Body of pancreas (tissue), 4 donors: ENCODE results near the gene FAM8A1.

Experiments
- CTCF ChIP-seq, 7 experiments: fragments of 450-650 bp in 4 of 7; fragments of 200-600 bp in 3 of 7; sonication (generic) in 3 of 7; IDR thresholded peaks; one replicate each; pipeline ENCODE4 v1.5.1; 2016 to 2019; ENCODE audit warnings: antibody characterized with exemption in 7 of 7
- POLR2A ChIP-seq, 3 donors: fragments of 450-650 bp; IDR thresholded peaks; one replicate each; pipeline ENCODE4 v1.6.1; 2016; ENCODE audit warnings: antibody characterized with exemption in 3 of 3, mild to moderate bottlenecking in 2 of 3

GRCh38 chr6:17606606-17607005 is 6.5 kb downstream of the FAM8A1 start:
- TF ChIP-seq CTCF (IDR thresholded peaks at IDR 0.05), result no peak
- no peak for TF ChIP-seq POLR2A (IDR thresholded peaks at IDR 0.05)
